HEK293 (cell line): ENCODE measurements around the gene QRICH1.
A peak's percentile ranks its signal among the peaks of the same experiment; 100 is the strongest.

ENCODE experiments used
- CTCF ChIA-PET: fragments of 350-600 bp; formaldehyde crosslinking; extraction: SDS; loops from one replicate; lab custom pipeline; 2021; ENCODE audit warnings: antibody characterized with exemption; lab: Yijun Ruan, JAX
- POLR2A ChIA-PET: fragments of 300-600 bp; formaldehyde crosslinking; extraction: SDS; loops from one replicate; lab custom pipeline; 2020; ENCODE audit warnings: antibody characterized with exemption, inconsistent platforms; lab: Yijun Ruan, JAX
- H3K27ac ChIP-seq: fragments of 200-500 bp; sonication (Bioruptor generic); 2 replicates; pipeline ENCODE4 v1.5.1; 2014; ENCODE audit warnings: low read depth, low read length, control low read depth, inconsistent platforms; ENCODE audit errors: extremely low read depth
- H3K36me3 ChIP-seq, 2 experiments: fragments of 200-500 bp in 1 of 2; sonication (Bioruptor generic) in 1 of 2; 1 replicate in 1 of 2; 2 replicates in 1 of 2; pipeline ENCODE4 v1.5.1; 2014 to 2017; ENCODE audit warnings: inconsistent platforms in 2 of 2, low read length in 2 of 2; ENCODE audit not compliant: control insufficient read depth in 2 of 2, insufficient read depth in 1 of 2
- H3K4me1 ChIP-seq: fragments of 200-500 bp; sonication (Bioruptor generic); 2 replicates; pipeline ENCODE4 v1.5.1; 2014; ENCODE audit warnings: mild to moderate bottlenecking, low read length, inconsistent platforms; ENCODE audit not compliant: control insufficient read depth, insufficient read depth
- H3K4me3 ChIP-seq: 2 replicates; pipeline ENCODE4 v1.5.1; 2011; ENCODE audit warnings: low read depth, mild to moderate bottlenecking, control low read depth, low read length, moderate library complexity
- H3K9me3 ChIP-seq: fragments of 200-500 bp; sonication (Bioruptor generic); 2 replicates; pipeline ENCODE4 v1.5.1; 2014; ENCODE audit warnings: low read depth, low read length, inconsistent platforms; ENCODE audit not compliant: control insufficient read depth, insufficient read depth
- EGR2 ChIP-seq: fragments of 450-650 bp; formaldehyde crosslinking; IDR thresholded peaks from 2 replicates; pipeline ENCODE4 v1.5.1; 2016; ENCODE audit warnings: low read depth, missing biosample characterization, missing genetic modification characterization
- REST ChIP-seq: fragments of 450-650 bp; formaldehyde crosslinking; IDR thresholded peaks from 2 replicates; pipeline ENCODE4 v1.5.1; 2016; ENCODE audit warnings: missing biosample characterization, missing genetic modification characterization
- SP2 ChIP-seq: fragments of 450-650 bp; formaldehyde crosslinking; IDR thresholded peaks from 2 replicates; pipeline ENCODE4 v1.5.1; 2016; ENCODE audit warnings: missing biosample characterization, missing genetic modification characterization
- SP3 ChIP-seq: fragments of 450-650 bp; formaldehyde crosslinking; IDR thresholded peaks from 2 replicates; pipeline ENCODE4 v1.5.1; 2016; ENCODE audit warnings: missing biosample characterization, missing genetic modification characterization
- SP7 ChIP-seq: fragments of 450-650 bp; formaldehyde crosslinking; IDR thresholded peaks from 2 replicates; pipeline ENCODE4 v1.5.1; 2016; ENCODE audit warnings: missing biosample characterization, missing genetic modification characterization
- ZBTB7A ChIP-seq: fragments of 450-650 bp; formaldehyde crosslinking; IDR thresholded peaks from 2 replicates; pipeline ENCODE4 v1.5.1; 2016; ENCODE audit warnings: low read depth, missing biosample characterization, missing genetic modification characterization
- ZNF114 ChIP-seq: fragments of 450-650 bp; formaldehyde crosslinking; IDR thresholded peaks from 2 replicates; pipeline ENCODE4 v1.5.0; 2017; ENCODE audit warnings: missing biosample characterization, missing genetic modification characterization
- ZNF266 ChIP-seq: fragments of 450-650 bp; formaldehyde crosslinking; IDR thresholded peaks from 2 replicates; pipeline ENCODE4 v1.5.1; 2016; ENCODE audit warnings: missing biosample characterization, missing genetic modification characterization, low read depth
- ZNF280D ChIP-seq: fragments of 450-650 bp; formaldehyde crosslinking; IDR thresholded peaks from 2 replicates; pipeline ENCODE4 v1.5.1; 2016; ENCODE audit warnings: missing biosample characterization, missing genetic modification characterization
- ZNF366 ChIP-seq: fragments of 450-650 bp; formaldehyde crosslinking; conservative IDR thresholded peaks from 2 replicates; pipeline ENCODE4 v1.5.1; 2016; ENCODE audit warnings: missing biosample characterization, missing genetic modification characterization
- ZNF394 ChIP-seq: fragments of 450-650 bp; formaldehyde crosslinking; IDR thresholded peaks from 2 replicates; pipeline ENCODE4 v1.5.1; 2016; ENCODE audit warnings: missing biosample characterization, missing genetic modification characterization, mild to moderate bottlenecking, moderate library complexity, borderline replicate concordance
- ZNF521 ChIP-seq: fragments of 450-650 bp; formaldehyde crosslinking; IDR thresholded peaks from 2 replicates; pipeline ENCODE4 v1.5.1; 2017; ENCODE audit warnings: missing biosample characterization, mild to moderate bottlenecking, missing genetic modification characterization
- ZNF560 ChIP-seq: fragments of 450-650 bp; formaldehyde crosslinking; IDR thresholded peaks from 2 replicates; pipeline ENCODE4 v1.5.1; 2017; ENCODE audit warnings: missing biosample characterization, missing genetic modification characterization, borderline replicate concordance
- ZNF600 ChIP-seq: fragments of 450-650 bp; formaldehyde crosslinking; IDR thresholded peaks from 2 replicates; pipeline ENCODE4 v1.5.1; 2016; ENCODE audit warnings: missing biosample characterization, missing genetic modification characterization
- ZNF624 ChIP-seq: fragments of 450-650 bp; formaldehyde crosslinking; IDR thresholded peaks from 2 replicates; pipeline ENCODE4 v1.5.1; 2017; ENCODE audit warnings: missing biosample characterization, missing genetic modification characterization
- ZNF777 ChIP-seq: fragments of 450-650 bp; formaldehyde crosslinking; IDR thresholded peaks from 2 replicates; pipeline ENCODE4 v1.5.1; 2017; ENCODE audit warnings: missing biosample characterization, missing genetic modification characterization, borderline replicate concordance
- ZXDB ChIP-seq: fragments of 450-650 bp; formaldehyde crosslinking; IDR thresholded peaks from 2 replicates; pipeline ENCODE4 v1.5.1; 2016; ENCODE audit warnings: missing biosample characterization, missing genetic modification characterization
- TF ChIP-seq, protein P1 (sequence below): fragments of 450-650 bp; formaldehyde crosslinking; IDR thresholded peaks from 2 replicates; pipeline ENCODE4 v1.5.1; 2016; ENCODE audit warnings: missing biosample characterization, missing genetic modification characterization
- TF ChIP-seq, protein P2 (sequence below): fragments of 450-650 bp; formaldehyde crosslinking; IDR thresholded peaks from 2 replicates; pipeline ENCODE4 v1.5.1; 2017; ENCODE audit warnings: missing biosample characterization, missing genetic modification characterization
- TF ChIP-seq, protein P3 (sequence below): fragments of 450-650 bp; formaldehyde crosslinking; IDR thresholded peaks from 2 replicates; pipeline ENCODE4 v1.5.1; 2016; ENCODE audit warnings: missing biosample characterization, missing genetic modification characterization

The QRICH1 gene

DNA sequence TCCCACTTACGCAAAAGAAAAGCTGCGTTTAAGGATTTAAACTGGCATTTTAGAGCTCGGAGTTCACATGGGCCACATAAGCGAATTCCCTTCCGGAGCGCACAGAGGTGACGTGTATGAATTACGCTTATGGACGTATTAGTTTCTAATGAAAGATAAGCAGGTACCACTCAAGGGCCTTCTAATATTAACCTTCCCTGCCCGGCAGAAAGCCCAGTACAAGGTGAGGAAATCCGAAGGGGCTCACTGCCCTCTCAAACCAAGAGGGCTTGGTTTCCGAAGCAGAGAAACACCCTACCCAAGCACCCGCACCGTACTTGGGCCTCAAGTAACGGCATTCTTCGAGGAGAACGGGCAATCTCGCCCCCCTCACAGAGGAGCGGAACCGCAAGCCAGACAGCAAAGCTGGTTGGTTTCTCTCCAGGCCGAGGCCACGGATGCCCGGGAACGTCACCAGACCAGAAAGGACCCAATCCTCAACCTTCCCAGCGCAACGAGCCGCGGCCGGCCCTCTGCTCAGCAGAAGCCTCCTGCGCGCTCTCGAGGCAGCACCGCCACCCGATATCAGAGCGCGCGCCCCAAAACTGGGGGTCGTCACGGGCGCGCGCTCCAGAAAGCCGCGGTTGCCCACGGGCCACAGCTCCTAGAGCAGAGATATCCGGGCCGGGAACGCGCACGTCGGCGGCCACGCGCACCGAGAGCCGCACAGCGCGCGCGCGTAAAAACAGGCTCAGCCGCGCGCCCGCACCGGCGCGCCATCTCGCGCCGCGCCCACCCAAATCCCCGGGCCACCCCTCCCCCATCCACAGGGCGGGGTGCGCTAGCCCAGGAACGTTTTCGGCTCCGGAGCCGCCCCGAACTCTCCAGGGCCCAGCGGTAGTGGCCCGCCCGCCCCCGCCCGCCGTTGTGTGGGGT, 676 bp downstream of the QRICH1 start (continued):
- TF ChIP-seq ZBTB7A (tag by site-specific recombination) (0 out of 2 replicates have a peak, but pooled peaks have one; percentile 24), ZNF600 (tag by site-specific recombination) (0 out of 2 replicates have a peak, but pooled peaks have one; percentile 27), ZXDB (tag by site-specific recombination) (peak; percentile 37), ZNF280D (tag by site-specific recombination) (no peak), SP2 (tag by site-specific recombination) (peak; percentile 34; the same call in 1 of the 2 replicates), SP3 (tag by site-specific recombination) (peak; percentile 0; the same call in 1 of the 2 replicates), ZNF114 (tag by site-specific recombination) (no peak)
- TF ChIP-seq, protein P1, sequence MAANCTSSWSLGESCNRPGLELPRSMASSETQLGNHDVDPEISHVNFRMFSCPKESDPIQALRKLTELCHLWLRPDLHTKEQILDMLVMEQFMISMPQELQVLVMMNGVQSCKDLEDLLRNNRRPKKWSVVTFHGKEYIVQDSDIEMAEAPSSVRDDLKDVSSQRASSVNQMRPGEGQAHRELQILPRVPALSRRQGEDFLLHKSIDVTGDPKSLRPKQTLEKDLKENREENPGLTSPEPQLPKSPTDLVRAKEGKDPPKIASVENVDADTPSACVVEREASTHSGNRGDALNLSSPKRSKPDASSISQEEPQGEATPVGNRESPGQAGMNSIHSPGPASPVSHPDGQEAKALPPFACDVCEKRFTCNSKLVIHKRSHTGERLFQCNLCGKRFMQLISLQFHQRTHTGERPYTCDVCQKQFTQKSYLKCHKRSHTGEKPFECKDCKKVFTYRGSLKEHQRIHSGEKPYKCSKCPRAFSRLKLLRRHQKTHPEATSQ (tag by site-specific recombination), result peak; percentile 63; the same call in 1 of the 2 replicates
- TF ChIP-seq, protein P2, sequence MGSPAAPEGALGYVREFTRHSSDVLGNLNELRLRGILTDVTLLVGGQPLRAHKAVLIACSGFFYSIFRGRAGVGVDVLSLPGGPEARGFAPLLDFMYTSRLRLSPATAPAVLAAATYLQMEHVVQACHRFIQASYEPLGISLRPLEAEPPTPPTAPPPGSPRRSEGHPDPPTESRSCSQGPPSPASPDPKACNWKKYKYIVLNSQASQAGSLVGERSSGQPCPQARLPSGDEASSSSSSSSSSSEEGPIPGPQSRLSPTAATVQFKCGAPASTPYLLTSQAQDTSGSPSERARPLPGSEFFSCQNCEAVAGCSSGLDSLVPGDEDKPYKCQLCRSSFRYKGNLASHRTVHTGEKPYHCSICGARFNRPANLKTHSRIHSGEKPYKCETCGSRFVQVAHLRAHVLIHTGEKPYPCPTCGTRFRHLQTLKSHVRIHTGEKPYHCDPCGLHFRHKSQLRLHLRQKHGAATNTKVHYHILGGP (tag by site-specific recombination), result no peak

DNA sequence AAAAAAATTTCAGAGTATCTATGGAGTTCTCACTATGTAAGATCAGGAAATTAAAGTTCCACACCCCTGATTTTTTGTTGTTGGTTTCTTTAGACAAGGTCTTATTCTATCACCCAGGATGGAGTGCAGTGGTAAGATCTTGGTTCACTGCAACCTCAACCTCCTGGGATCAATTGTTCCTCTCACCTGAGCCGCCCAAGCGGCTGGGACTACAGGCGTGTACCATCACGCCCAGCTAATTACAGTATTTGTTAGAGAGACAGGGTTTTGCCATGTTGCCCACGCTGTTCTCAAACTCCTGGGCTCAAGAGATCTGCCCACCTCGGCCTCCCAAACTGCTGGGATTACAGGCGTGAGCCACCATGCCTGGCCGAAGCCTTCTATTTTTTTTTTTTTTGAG, 12.4 kb downstream of the QRICH1 start:
- Histone ChIP-seq H3K36me3 (peaks cover 13 to 31% of the 10 kb centered on the region in 2 experiments; a peak in 2 of 3 replicates), H3K27ac (no peak overlapping the region), H3K4me1 (no peaks in the 10 kb centered on the region), H3K9me3 (no peaks in the 10 kb centered on the region), H3K4me3 (no peak overlapping the region)
- ChIA-PET POLR2A (no interaction called here), CTCF (no interaction called here)
- TF ChIP-seq REST, result no peak
- no peak for TF ChIP-seq ZNF266 (tag by site-specific recombination)
- TF ChIP-seq ZNF366 (tag by site-specific recombination), result no peak
- TF ChIP-seq EGR2 (tag by site-specific recombination), result 0 out of 2 replicates have a peak, but pooled peaks have one; percentile 14
- no peak for TF ChIP-seq ZNF394 (tag by site-specific recombination)
- TF ChIP-seq ZNF624 (tag by site-specific recombination), result no peak
- no peak for TF ChIP-seq ZNF777 (tag by site-specific recombination)
- TF ChIP-seq, protein P3, sequence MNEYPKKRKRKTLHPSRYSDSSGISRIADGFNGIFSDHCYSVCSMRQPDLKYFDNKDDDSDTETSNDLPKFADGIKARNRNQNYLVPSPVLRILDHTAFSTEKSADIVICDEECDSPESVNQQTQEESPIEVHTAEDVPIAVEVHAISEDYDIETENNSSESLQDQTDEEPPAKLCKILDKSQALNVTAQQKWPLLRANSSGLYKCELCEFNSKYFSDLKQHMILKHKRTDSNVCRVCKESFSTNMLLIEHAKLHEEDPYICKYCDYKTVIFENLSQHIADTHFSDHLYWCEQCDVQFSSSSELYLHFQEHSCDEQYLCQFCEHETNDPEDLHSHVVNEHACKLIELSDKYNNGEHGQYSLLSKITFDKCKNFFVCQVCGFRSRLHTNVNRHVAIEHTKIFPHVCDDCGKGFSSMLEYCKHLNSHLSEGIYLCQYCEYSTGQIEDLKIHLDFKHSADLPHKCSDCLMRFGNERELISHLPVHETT (tag by site-specific recombination), result no peak
- TF ChIP-seq SP7 (tag by site-specific recombination), result peak; percentile 34; the same call in 1 of the 2 replicates
- TF ChIP-seq ZNF521, result no peak
- TF ChIP-seq ZNF560 (tag by site-specific recombination), result no peak
